Colonic mucosa (tissue), 4 donors: ENCODE results near the gene SLC25A12. TPM values are rescaled to one million over a fixed set of nuclear protein-coding genes. Genes with fewer than 3 reads are reported as not detected.

ENCODE experiments used
- DNase-seq: peaks from one replicate; pipeline ENCODE4 v3.0.0-alpha.2; 2020
- H3K27ac ChIP-seq: fragments of 200-600 bp; one replicate; pipeline ENCODE4 v1.8.0; 2021
- H3K27me3 ChIP-seq: fragments of 200-600 bp; one replicate; pipeline ENCODE4 v1.8.0; 2021
- H3K36me3 ChIP-seq: fragments of 200-600 bp; one replicate; pipeline ENCODE4 v1.8.0; 2021
- H3K4me1 ChIP-seq: fragments of 200-600 bp; one replicate; pipeline ENCODE4 v1.8.0; 2021; ENCODE audit warnings: mild to moderate bottlenecking
- H3K4me3 ChIP-seq: fragments of 200-600 bp; one replicate; pipeline ENCODE4 v1.8.0; 2021
- H3K9ac ChIP-seq, 2 donors: one replicate each; pipeline ENCODE4 v1.7.0; 2013; ENCODE audit warnings: control low read depth in 2 of 2, low read depth in 2 of 2, low read length in 2 of 2
- H3K9me3 ChIP-seq: fragments of 200-600 bp; one replicate; pipeline ENCODE4 v1.8.0; 2021
- intact Hi-C: fragments of 100-400 bp; cut with DNase I; formaldehyde crosslinking; loops from one replicate; pipeline ENCODE4 v1.14.1; 2022
- total RNA-seq, 2 donors: library from RNA; stranded (reverse); fragmentation: NEBNext Ultra II Directional in 1 of 2; extraction: Animal tissue kit (Norgen Biotek cat#: 25700) in 1 of 2; gene quantifications; one replicate each; pipeline ENCODE4 v1.2.1, GENCODE V29; 2021
- TF ChIP-seq, protein P1 (sequence below): fragments of 200-600 bp; IDR thresholded peaks from one replicate; pipeline ENCODE4 v1.8.0; 2022; ENCODE audit warnings: antibody characterized with exemption, mild to moderate bottlenecking
- donor health status: healthy.
- donor health status: DM: no; HTN: no; CAD: no.
- donor health status: DM: no; HTN: no; CAD: no.

Gene SLC25A12
- total RNA-seq, 2 donors from 2014 or later, result 12.3 to 17.9 TPM

DNA sequence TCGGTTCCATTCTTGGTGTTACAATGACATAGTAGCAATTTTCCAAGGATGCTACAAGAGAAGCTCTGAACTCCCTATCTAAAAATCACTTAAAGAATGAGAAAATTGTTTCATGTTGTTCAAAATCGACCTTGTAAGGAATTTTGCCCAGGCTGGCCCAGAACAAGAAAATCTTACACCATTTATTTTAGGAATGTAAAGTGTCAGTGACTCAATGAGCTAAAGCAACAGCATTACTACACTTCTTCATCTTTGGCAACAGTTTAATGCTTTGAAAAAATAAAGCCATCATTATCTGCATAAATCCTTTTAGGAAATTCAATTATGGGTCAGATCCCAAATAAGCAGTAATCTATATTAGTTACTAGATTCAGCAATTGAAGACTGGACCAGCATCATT is 38.6 kb downstream of the SLC25A12 start:
- intact Hi-C loops, result no loop called here
- H3K27me3 ChIP-seq, result no peaks in the 10 kb centered on the region
- no peak overlapping the region for H3K27ac ChIP-seq
- no peaks in the 10 kb centered on the region for H3K36me3 ChIP-seq
- no peak for DNase-seq
- H3K4me3 ChIP-seq, result no peak overlapping the region
- no peaks in the 10 kb centered on the region for H3K4me1 ChIP-seq
- no peaks in the 10 kb centered on the region for H3K9me3 ChIP-seq
- no peak overlapping the region for H3K9ac ChIP-seq
- TF ChIP-seq, protein P1, sequence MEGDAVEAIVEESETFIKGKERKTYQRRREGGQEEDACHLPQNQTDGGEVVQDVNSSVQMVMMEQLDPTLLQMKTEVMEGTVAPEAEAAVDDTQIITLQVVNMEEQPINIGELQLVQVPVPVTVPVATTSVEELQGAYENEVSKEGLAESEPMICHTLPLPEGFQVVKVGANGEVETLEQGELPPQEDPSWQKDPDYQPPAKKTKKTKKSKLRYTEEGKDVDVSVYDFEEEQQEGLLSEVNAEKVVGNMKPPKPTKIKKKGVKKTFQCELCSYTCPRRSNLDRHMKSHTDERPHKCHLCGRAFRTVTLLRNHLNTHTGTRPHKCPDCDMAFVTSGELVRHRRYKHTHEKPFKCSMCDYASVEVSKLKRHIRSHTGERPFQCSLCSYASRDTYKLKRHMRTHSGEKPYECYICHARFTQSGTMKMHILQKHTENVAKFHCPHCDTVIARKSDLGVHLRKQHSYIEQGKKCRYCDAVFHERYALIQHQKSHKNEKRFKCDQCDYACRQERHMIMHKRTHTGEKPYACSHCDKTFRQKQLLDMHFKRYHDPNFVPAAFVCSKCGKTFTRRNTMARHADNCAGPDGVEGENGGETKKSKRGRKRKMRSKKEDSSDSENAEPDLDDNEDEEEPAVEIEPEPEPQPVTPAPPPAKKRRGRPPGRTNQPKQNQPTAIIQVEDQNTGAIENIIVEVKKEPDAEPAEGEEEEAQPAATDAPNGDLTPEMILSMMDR, result no peak

- DNase-seq, result no peak
- intact Hi-C loops, result no loop called here
Measured at GRCh38 chr2:171852366-171852888, 41.6 kb downstream of the SLC25A12 start.

DNA sequence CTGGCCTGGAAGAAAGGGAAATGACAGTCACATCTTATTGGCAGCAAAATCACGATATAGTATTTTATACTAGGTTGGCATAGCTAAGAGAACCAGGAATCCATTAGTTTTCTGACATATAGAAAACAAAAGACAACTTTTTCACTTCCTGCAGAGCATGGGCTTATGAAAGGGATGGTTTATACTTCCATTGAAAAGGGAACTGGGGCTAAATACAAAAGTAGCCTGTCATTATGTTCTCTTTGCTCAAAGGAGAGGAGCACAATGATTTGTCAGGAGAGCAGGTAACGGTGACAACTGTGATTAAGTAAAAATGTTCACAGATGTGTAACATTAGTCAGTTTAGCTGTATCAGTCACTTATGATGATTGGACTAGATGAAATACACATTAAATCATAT is 46.4 kb downstream of the SLC25A12 start:
- Histone ChIP-seq H3K27me3 (no peaks in the 10 kb centered on the region), H3K9me3 (no peaks in the 10 kb centered on the region), H3K4me1 (no peaks in the 10 kb centered on the region), H3K9ac (no peak overlapping the region), H3K36me3 (no peaks in the 10 kb centered on the region), H3K27ac (no peak overlapping the region), H3K4me3 (no peak overlapping the region)
- no peak for DNase-seq
- intact Hi-C loops, result no loop called here
- TF ChIP-seq, protein P1, result no peak

More at GRCh38 chr2:171852366-171852888, 41.6 kb downstream of the SLC25A12 start:
- no peaks in the 10 kb centered on the region for H3K27me3 ChIP-seq
- H3K27ac ChIP-seq, result no peak overlapping the region
- no peaks in the 10 kb centered on the region for H3K36me3 ChIP-seq
- H3K4me1 ChIP-seq, result no peaks in the 10 kb centered on the region
- no peak overlapping the region for H3K9ac ChIP-seq
- no peak overlapping the region for H3K4me3 ChIP-seq
- TF ChIP-seq, protein P1, result no peak
- no peaks in the 10 kb centered on the region for H3K9me3 ChIP-seq

GRCh38 chr2:171846894-171847293 is 47.1 kb downstream of the SLC25A12 start:
- TF ChIP-seq, protein P1, result no peak
- no peak for DNase-seq
- Histone ChIP-seq H3K9ac (no peak overlapping the region), H3K4me1 (no peaks in the 10 kb centered on the region), H3K36me3 (no peaks in the 10 kb centered on the region), H3K27ac (no peak overlapping the region), H3K4me3 (no peak overlapping the region), H3K27me3 (no peaks in the 10 kb centered on the region), H3K9me3 (no peaks in the 10 kb centered on the region)
- intact Hi-C loops, result no loop called here

- Histone ChIP-seq H3K27ac (no peak overlapping the region), H3K4me3 (no peak overlapping the region), H3K36me3 (no peaks in the 10 kb centered on the region), H3K27me3 (no peaks in the 10 kb centered on the region), H3K9ac (no peak overlapping the region), H3K9me3 (no peaks in the 10 kb centered on the region), H3K4me1 (no peaks in the 10 kb centered on the region)
- DNase-seq, result no peak
- TF ChIP-seq, protein P1, result no peak
- intact Hi-C loops, result no loop called here
Measured at GRCh38 chr2:171841996-171842395, 52.0 kb downstream of the SLC25A12 start.
